ENCODE measurements around the gene MTHFSD.

Gene MTHFSD

GRCh38 chr16:86498671-86499439, 56.2 kb downstream of the MTHFSD start:
- no peak for DNase-seq

- no peak for DNase-seq
These were observed 56.8 kb downstream of the MTHFSD start for GRCh38 chr16:86498155-86498670.

GRCh38 chr16:86497551-86498021, 57.4 kb downstream of the MTHFSD start:
- no peak for DNase-seq

GRCh38 chr16:86496929-86497461, 58.0 kb downstream of the MTHFSD start:
- DNase-seq = no peak

- DNase-seq = no peak
These were observed 58.6 kb downstream of the MTHFSD start for GRCh38 chr16:86496262-86496928.

GRCh38 chr16:86495756-86496261, 59.2 kb downstream of the MTHFSD start:
- no peak for DNase-seq

- DNase-seq = no peak
These were observed 59.7 kb downstream of the MTHFSD start for GRCh38 chr16:86495357-86495701.

- no peak for DNase-seq
These were observed 60.3 kb downstream of the MTHFSD start for GRCh38 chr16:86494565-86495356.

- DNase-seq = no peak
These were observed 60.9 kb downstream of the MTHFSD start for GRCh38 chr16:86494039-86494564.

- no peak for DNase-seq
These were observed 61.9 kb downstream of the MTHFSD start for GRCh38 chr16:86492961-86493629.

GRCh38 chr16:86492267-86492960, 62.6 kb downstream of the MTHFSD start:
- no peak for DNase-seq

GRCh38 chr16:86491640-86492023, 63.4 kb downstream of the MTHFSD start:
- DNase-seq = no peak

GRCh38 chr16:86490859-86491639, 64.0 kb downstream of the MTHFSD start:
- no peak for DNase-seq

- DNase-seq = no peak
These were observed 69.3 kb downstream of the MTHFSD start for GRCh38 chr16:86485746-86486145.

- no peak for DNase-seq
These were observed 70.8 kb downstream of the MTHFSD start for GRCh38 chr16:86484240-86484639.

- no peak for DNase-seq
These were observed 73.4 kb downstream of the MTHFSD start for GRCh38 chr16:86481607-86482006.

GRCh38 chr16:86480444-86480843, 74.6 kb downstream of the MTHFSD start:
- no peak for DNase-seq

All from NCI-H226 (cell line).